GM12878 (cell line): ENCODE measurements around the gene CNOT3.

Experiments
- CTCF ChIP-seq, 3 experiments: IDR thresholded peaks in 2 of 3; conservative IDR thresholded peaks in 1 of 3; 2 replicates each; pipeline ENCODE4 v1.5.1; 2011; ENCODE audit warnings: low read depth in 3 of 3, low read length in 3 of 3, mild to moderate bottlenecking in 3 of 3, control low read depth in 2 of 3, moderate library complexity in 2 of 3, inconsistent platforms in 1 of 3, mixed read lengths in 1 of 3; ENCODE audit not compliant: control insufficient read depth in 2 of 3, insufficient read depth in 1 of 3; ENCODE audit errors: extremely low read depth in 1 of 3
- MTA3 ChIP-seq: IDR thresholded peaks from 2 replicates; pipeline ENCODE4 v1.6.1; 2012; ENCODE audit warnings: low read length, inconsistent platforms, borderline replicate concordance
- NR2C2 ChIP-seq: IDR thresholded peaks from 2 replicates; pipeline ENCODE4 v1.6.1; 2011; ENCODE audit warnings: borderline replicate concordance, low read depth; ENCODE audit not compliant: control insufficient read depth, insufficient read length
- SMC3 ChIP-seq: IDR thresholded peaks from 2 replicates; pipeline ENCODE4 v1.6.1; 2011; ENCODE audit warnings: low read length, improper control_type of control experiment, borderline replicate concordance
- SUZ12 ChIP-seq: fragments of 200-600 bp; sonication (generic); IDR thresholded peaks from one replicate; pipeline ENCODE4 v1.6.1; 2018; ENCODE audit warnings: antibody characterized with exemption, mild to moderate bottlenecking; ENCODE audit not compliant: unreplicated experiment
- ZNF274 ChIP-seq: IDR thresholded peaks from one replicate; pipeline ENCODE4 v1.8.0; 2011; ENCODE audit not compliant: insufficient read length, insufficient read depth

GRCh38 chr19:54121259-54121658 is 16.3 kb upstream of the CNOT3 start:
- TF ChIP-seq CTCF (IDR thresholded peaks at IDR 0.05 in 2 of 3, conservative IDR thresholded peaks at IDR 0.05 in 1 of 3; ENCODE audit: control insufficient read depth in 2 of 3, extremely low read depth in 1 of 3, insufficient read depth in 1 of 3, low read depth in 3 of 3, low read length in 3 of 3) (no peak), ZNF274 (no peak), SMC3 (no peak), MTA3 (no peak), NR2C2 (no peak), SUZ12 (no peak)
